HG02938 (cell line): Measurements from ENCODE around the gene RELA.

ENCODE experiments used
- ATAC-seq: cut with Tn5 transposase; IDR thresholded peaks from one replicate; pipeline ENCODE4 v1.9.1; 2021; ENCODE audit warnings: mild to moderate bottlenecking, moderate library complexity; ENCODE audit not compliant: unreplicated experiment

RELA gene

DNA sequence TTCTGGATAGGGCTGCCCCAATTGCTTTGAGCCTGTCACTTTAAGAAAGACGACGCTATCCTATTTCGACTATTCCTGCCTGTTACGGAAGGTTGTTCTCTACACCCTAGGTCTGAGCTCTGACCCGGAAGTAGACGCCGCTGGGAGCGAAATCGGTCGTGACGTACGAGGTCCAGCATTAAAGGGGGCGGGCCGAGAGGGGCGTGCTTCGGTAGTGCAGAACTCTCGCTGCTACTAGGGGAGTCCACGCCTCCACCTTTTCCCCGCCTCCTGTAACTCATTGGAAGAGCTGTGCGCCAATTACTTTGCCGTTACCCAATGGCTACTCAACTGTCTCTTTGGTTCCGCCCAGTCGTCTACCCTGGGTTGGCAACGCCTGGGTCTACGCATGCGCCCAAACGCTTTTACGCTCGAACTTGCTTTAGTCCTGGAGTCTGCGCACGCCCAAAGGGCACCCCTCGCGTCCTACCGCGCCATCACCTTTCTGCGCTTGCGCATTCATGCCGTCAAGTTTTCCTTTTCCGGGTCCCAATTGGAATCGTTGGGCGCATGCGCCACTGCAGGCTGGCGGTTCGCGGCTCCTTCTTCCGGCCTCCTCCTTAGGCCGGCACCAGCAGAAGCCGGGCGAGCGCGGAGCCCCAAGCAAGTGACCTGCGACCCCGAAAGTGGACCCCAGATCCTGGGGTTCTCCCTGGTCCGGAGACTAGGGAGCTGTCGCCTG lies 47.3 kb downstream of the RELA start, which contains the start of gene PCNX3:
TSS of gene PCNX3 (plus strand) at position 548 of the 721 bp plus-strand sequence. CDS start 536 bp downstream, outside the sequence.
- ATAC-seq: peak; percentile 83

DNA sequence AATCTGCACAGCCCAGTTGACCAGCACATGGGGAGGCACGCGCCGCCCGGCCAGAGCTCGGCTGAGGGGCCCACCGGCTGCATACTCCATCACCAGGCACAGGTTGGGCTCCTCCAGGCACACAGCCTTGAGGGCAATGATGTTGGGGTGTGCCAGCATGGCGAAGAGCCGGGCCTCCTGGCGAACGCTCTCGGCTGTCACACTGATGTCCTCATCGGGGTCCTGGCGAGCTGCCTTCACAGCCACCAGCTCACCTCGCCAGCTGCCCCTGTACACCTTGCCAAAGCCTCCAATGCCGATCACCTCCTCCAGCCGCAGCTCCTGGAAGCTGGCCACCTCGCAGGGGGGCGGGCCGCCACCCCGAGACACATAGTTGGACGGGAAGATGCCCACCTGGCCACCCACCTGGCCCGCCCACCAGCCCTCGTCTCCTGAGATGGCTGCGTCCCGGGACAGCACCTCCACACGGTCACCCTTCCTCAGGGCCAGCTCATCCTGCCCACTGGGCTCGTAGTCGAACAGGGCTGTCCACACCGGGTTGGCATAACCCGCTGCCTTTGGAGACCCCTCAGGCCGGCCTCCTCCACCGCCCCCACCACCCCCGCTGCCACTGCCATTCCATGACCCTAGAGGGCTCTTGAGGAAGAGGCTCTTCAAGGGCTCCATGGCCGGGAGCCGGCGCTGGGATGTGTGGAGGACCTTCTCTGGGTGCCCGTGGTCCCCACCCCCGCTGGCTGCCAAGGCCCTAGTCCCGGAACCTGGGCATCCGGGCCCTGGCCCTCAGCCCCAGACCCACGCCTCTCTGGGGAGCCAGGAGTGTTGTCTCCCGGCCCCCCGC lies 49.4 kb downstream of the RELA start:
- ATAC-seq: no peak

DNA sequence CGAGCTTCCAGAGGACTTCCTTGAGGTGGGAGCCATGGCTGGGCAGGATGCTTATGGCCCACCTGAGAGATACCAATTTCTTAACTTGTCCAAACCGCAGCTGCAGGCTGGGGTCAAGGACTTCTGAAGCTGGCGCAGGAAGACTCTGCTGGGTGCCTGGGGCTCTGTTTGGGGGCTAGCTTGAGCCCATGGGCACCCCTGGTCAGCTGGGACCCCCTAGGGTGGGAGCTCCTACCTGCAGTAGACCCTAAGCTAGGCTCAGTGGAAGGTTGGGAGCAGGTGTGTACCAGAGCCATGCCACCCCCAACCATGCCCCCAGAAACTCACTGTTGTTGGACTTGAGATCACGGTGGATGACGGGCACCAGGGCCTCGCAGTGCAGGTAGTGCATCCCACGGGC lies 50.0 kb downstream of the RELA start:
- ATAC-seq: no peak

DNA sequence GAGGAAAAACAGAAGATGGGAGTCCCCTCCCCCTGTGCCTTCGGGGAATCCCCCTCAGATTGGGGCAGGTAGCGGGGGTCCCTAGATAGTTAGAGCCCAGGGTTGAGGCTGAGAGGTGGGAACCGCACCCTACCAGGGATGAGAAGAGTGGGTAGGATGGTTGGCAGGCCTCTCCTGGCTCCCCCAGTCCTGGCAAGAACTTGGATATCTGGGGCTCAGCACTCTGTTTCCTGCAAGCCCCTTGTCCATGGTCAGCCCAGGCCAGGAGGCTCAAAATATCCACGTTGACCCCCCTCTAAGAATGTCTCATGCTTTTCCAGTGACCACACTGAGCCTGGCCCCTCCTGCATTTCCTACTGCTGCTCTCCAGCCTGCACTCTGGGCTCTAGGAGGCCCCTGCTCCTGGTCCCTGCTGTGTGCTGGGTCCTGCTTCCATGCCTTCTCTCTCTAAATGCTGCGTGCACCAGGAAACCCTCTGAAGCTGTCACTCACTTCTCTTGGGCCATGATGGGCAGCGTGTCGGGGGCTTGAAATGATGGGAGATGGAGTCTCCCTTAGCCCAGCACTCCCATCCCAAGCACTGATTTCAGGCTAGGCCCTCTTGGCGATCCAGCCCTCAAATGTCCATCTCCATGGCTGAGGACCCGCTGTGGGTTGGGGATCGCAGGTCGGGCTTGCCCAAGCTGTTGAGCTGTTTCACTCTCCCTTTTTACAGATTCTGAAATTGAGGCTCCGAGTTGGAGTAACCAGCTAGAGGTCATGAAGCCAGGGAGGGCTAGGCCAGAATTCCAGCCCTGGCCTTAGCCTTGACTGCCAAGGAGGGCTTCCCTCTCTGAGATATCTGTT lies 50.7 kb downstream of the RELA start:
- ATAC-seq: no peak

DNA sequence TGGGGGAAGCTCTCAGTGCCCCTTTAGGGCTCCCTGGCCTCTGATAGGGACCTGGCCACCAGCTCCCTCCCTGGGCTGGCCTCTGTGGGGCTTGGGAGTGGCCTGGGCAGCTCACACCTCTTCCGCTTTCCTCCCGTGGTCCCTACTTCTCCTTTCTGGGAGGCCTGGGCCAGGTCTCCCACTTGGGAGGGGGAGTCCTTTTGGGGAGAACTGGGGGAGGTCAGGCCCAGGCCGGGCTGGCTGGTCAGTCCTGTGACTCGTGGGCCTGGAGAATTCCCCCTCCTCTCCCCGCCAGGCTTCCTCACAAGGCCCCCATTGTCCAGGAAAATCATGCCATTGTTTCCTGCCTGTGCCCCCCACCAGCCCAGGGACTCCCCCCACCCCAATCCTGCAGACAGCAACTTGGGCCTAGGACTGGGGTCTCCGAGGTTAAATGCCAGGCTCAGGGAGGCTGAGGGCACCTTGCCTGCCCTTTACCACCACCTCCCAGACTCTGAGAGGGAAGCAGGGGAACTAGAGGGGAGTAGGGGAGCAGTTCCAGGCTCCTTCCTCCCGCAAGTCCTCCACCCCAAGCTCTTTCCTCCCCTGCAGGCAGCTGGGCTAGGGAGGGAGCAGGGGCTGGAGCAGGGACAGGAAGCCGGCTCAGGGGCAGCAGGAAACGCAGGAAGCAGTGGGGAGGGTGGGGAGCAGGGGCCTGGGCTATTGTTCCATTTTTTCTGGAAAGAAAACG lies 51.5 kb downstream of the RELA start:
- no peak for ATAC-seq

DNA sequence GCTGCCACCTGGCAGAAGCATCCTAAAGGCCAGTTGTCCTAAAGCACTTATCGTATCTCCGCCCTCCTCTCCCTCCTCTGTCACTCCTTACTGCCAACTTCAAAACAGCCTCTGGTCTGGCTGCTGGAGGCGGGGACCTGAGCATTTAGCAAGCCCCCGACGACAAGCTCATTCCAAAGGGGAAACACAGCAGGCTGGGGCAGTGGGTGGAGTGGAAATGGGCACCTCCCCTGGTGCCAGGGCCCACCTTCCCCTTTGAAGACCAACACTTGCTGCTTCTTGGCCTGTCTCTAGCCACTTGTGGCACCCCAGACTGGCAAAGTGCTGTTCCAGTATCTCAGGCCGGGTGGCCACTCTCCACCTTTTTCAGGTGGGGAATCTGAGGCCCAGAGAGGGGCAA lies 52.3 kb downstream of the RELA start:
- ATAC-seq: no peak

DNA sequence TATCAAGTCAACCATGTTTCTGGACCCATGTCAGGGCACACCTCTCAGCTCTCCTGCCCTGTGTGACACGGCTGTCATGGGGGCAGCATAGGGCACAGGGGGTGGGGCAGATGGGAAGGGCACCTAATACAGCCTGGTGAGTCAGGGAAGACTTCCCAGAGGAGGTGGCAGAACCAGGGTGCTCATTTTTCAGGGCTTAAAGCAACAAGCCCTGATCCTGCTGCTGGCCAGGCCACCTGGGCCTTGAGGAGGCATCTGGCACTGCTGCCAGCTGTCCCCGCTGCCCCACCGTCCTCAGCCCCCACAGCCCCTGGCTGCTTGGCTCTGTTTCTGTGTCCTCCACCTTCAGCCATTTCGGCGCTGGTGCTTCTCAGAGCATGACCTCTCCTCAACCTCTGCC lies 53.1 kb downstream of the RELA start:
- ATAC-seq: no peak

DNA sequence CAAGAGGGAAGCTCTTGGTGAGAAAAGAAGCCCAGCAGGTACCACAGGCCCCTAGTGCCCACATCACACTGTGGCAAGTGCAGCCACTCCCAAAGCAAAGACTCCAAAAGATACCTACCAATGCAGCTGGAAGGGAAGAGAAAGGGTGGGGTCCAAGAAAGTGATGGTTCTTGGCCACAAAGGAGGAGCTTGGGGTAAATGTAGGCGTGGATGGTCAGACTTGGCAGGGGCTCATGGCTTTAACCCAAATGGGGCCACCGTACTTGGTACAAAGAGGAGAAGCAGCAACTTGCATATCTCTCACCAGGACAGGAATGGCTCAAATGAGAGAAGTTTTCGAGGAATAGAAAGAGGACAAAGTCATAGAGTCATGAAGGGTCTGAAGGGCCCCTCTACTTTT lies 53.5 kb downstream of the RELA start:
- no peak for ATAC-seq

DNA sequence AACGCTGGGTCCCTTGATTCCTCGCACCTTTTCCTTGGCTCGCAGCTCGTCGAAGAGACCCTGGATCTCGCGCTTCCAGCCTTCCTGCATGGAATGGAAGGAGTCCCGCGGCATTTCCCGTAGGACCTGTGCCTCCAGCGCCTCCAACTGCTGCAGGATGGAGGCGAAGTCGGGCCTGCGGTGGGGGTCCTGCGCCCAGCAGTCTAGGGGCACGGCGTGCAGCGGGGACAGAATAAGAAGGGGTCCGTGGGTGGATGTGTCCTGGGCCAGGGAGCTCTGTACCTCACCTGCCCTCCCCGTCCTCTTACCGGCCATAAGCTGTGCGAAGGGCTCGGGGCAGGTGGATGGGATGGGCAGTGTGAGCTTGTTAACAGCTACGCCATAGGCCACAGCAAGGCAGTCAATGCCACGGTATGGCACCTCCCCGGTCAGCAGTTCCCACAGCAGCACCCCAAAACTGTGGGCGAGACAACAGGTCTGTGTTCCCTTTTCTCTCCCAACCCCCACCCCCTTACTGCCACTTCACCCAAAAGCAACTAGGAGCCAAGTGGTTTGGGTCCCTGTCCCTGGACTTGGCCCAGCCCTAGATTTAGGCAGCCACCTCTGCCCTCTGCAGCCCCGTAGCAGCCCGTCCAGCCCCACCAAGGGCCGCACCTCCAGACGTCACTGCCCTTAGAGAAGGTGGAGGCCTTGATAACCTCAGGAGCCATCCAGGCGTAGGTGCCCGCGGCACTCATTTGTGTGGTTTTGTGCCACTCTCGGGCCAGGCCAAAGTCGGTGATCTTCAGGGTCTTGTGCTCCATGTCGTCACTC lies 54.9 kb downstream of the RELA start:
- ATAC-seq: no peak

DNA sequence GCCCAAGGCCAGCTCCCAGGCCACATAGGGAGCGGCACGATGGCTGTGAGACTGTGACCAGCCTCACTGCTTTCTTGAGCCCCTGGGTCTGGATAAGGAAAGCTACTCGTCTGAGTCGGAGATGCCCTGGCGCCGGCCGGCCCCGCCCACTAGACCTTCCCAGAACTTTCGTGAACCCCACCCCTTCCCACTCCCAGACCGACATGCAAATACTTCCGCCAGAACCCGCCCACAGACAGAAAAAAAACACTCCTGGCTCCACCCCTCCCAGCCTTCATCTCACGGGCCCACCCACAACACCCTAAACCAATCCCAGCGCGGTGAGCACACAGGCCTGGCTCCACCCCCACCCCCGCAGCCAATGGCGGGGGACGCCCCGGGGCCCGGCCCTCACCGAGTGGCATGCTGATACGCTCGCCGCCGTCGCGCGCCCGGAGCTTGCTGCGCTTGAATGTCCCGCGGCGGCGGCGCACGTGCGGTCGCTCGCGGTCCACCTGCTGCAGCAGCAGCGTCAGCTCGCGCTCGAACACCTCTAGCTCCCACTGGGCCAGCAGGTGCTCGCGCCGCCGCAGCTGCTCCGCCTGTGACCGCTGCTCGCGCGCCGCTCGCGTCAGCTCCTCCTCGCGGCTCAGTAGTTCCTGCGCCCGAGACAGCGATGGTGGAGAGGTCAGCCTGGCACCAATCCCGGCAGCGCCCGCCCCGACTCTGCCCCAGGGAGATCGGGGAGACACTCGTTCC lies 55.7 kb downstream of the RELA start:
- no peak for ATAC-seq

DNA sequence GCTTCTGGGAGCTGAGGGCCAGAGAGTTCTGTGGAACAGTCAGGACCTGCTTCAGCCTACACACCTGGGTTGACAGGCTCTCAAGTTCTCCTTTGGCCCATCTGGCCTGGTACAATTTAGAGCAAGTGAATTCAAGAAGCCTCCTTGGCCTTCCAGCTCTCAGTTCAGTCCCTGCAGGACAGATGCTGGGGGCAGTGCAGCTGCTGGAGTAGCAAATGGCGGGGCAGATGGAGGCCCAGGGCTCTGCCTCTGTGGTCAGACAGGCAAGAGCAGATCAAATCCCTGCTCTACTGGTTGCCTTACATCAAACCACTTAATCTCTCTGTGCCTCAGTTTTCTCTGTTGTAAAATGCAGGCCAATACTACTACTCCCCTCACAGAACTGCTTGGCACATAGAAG lies 58.5 kb downstream of the RELA start:
- no peak for ATAC-seq
